Smooth muscle cell (in vitro differentiated cells): ENCODE data around the gene TFCP2. TPM values are rescaled to one million over a fixed set of nuclear protein-coding genes. Genes with fewer than 3 reads are reported as not detected.
A peak's percentile ranks its signal among the peaks of the same experiment; 100 is the strongest.

Experiments
- DNase-seq: peaks from one replicate; lab custom pipeline; 2025; ENCODE audit not compliant: unreplicated experiment; lab: John Stamatoyannopoulos, UW
- H2AFZ ChIP-seq: fragments of 200-600 bp; sonication (generic); 2 replicates; pipeline ENCODE4 v1.6.0; 2016; ENCODE audit warnings: antibody characterized with exemption, low read depth, mild to moderate bottlenecking
- H3F3A ChIP-seq: fragments of 200-600 bp; sonication (generic); 2 replicates; pipeline ENCODE4 v1.6.0; 2017; ENCODE audit warnings: antibody characterized with exemption, low read depth
- H3K27ac ChIP-seq: fragments of 200-600 bp; sonication (generic); 2 replicates; pipeline ENCODE4 v1.5.1; 2016; ENCODE audit warnings: low read depth, mild to moderate bottlenecking
- H3K27me3 ChIP-seq: fragments of 200-600 bp; sonication (generic); 2 replicates; pipeline ENCODE4 v1.6.1; 2016; ENCODE audit warnings: low read depth, mild to moderate bottlenecking
- H3K36me3 ChIP-seq: fragments of 200-600 bp; sonication (generic); 2 replicates; pipeline ENCODE4 v1.5.1; 2016; ENCODE audit warnings: low read depth
- H3K4me1 ChIP-seq: fragments of 200-600 bp; sonication (generic); 2 replicates; pipeline ENCODE4 v1.5.1; 2016; ENCODE audit warnings: low read depth
- H3K4me2 ChIP-seq: fragments of 200-600 bp; sonication (generic); 2 replicates; pipeline ENCODE4 v1.6.0; 2016; ENCODE audit warnings: mild to moderate bottlenecking
- H3K4me3 ChIP-seq: fragments of 200-600 bp; sonication (generic); 2 replicates; pipeline ENCODE4 v1.5.1; 2016; ENCODE audit warnings: mild to moderate bottlenecking
- H3K79me2 ChIP-seq: fragments of 200-600 bp; sonication (generic); 2 replicates; pipeline ENCODE4 v1.6.0; 2016; ENCODE audit warnings: low read depth, mild to moderate bottlenecking
- H3K9ac ChIP-seq: fragments of 200-600 bp; sonication (generic); 2 replicates; pipeline ENCODE4 v1.6.0; 2016; ENCODE audit warnings: low read depth
- H3K9me3 ChIP-seq: fragments of 200-600 bp; sonication (generic); replicated peaks from 2 replicates; pipeline ENCODE4 v1.5.1; 2016; ENCODE audit warnings: low read depth
- H4K20me1 ChIP-seq: fragments of 200-600 bp; sonication (generic); 2 replicates; pipeline ENCODE4 v1.6.0; 2016; ENCODE audit warnings: low read depth
- CTCF ChIP-seq: fragments of 200-600 bp; sonication (generic); IDR thresholded peaks from 2 replicates; pipeline ENCODE4 v1.5.1; 2017; ENCODE audit warnings: borderline replicate concordance, mild to moderate bottlenecking, antibody characterized with exemption; ENCODE audit not compliant: insufficient read depth, poor library complexity, severe bottlenecking
- WGBS: methylation state at CpG from one replicate; pipeline ENCODE4 v1.1.7; 2016; ENCODE audit warnings: low lambda C conversion rate; 5-methylcytosine and 5-hydroxymethylcytosine counted together
- polyA plus RNA-seq: library from polyadenylated mRNA; unstranded; fragments of >200 nt; fragmentation: Nextera tagmentation; extraction: Ambion mirVana; gene quantifications from 2 replicates; pipeline ENCODE4 v1.2.1, GENCODE V29; 2016
- total RNA-seq: library from RNA; depleted of rRNA; stranded (reverse); fragments of >200 nt; gene quantifications from 2 replicates; pipeline ENCODE4 v1.2.3, GENCODE V29; 2014

TFCP2 gene
- total and polyA plus RNA-seq, 2 experiments from 2014 or later, result 12.4 to 16.2 TPM

GRCh38 chr12:51216642-51217041, 43.7 kb upstream of the TFCP2 start:
- Histone ChIP-seq H3K27me3 (no peaks in the 10 kb centered on the region), H3K4me2 (peak overlapping the region; percentile 84), H2AFZ (peak overlapping the region; percentile 94), H3K9ac (peak overlapping the region; percentile 93), H3K9me3 (no peaks in the 10 kb centered on the region), H3F3A (peaks cover 5% of the 10 kb centered on the region), H4K20me1 (no peaks in the 10 kb centered on the region), H3K79me2 (peaks cover 13% of the 10 kb centered on the region), H3K36me3 (no peaks in the 10 kb centered on the region), H3K27ac (no peak overlapping the region), H3K4me3 (peak overlapping the region; percentile 99), H3K4me1 (no peaks in the 10 kb centered on the region)
- DNase-seq, result no peak
- no peak for TF ChIP-seq CTCF
- WGBS, result 37% methylated on average over 7 of the region's 7 CpGs

- H2AFZ ChIP-seq, result no peak overlapping the region
- no peaks in the 10 kb centered on the region for H3K9me3 ChIP-seq
- TF ChIP-seq CTCF, result no peak
- DNase-seq, result no peak
- no peaks in the 10 kb centered on the region for H3K36me3 ChIP-seq
- no peaks in the 10 kb centered on the region for H3K4me1 ChIP-seq
- no peak overlapping the region for H3K9ac ChIP-seq
- H3K4me3 ChIP-seq, result no peak overlapping the region
- H4K20me1 ChIP-seq, result no peaks in the 10 kb centered on the region
- no peak overlapping the region for H3K27ac ChIP-seq
- H3K4me2 ChIP-seq, result no peak overlapping the region
- peaks cover 5% of the 10 kb centered on the region for H3F3A ChIP-seq
- H3K79me2 ChIP-seq, result peaks cover 9% of the 10 kb centered on the region
- no peaks in the 10 kb centered on the region for H3K27me3 ChIP-seq
- 94% methylated on average over 5 of the region's 5 CpGs for WGBS
Measured at GRCh38 chr12:51214895-51215294, 42.0 kb upstream of the TFCP2 start.

GRCh38 chr12:51210690-51211395, 37.9 kb upstream of the TFCP2 start:
- TF ChIP-seq CTCF, result no peak
- Histone ChIP-seq H3K36me3 (no peaks in the 10 kb centered on the region), H3K4me1 (no peaks in the 10 kb centered on the region), H3K79me2 (peaks cover 4% of the 10 kb centered on the region), H3K9ac (no peak overlapping the region), H3K4me3 (no peak overlapping the region), H3K27me3 (no peaks in the 10 kb centered on the region), H3K9me3 (no peaks in the 10 kb centered on the region), H3K27ac (no peak overlapping the region), H3K4me2 (no peak overlapping the region), H4K20me1 (no peaks in the 10 kb centered on the region), H3F3A (no peaks in the 10 kb centered on the region), H2AFZ (no peak overlapping the region)
- 76% methylated on average over 2 of the region's 2 CpGs for WGBS
- DNase-seq, result no peak

- Histone ChIP-seq H3K4me2 (no peak overlapping the region), H3K79me2 (no peaks in the 10 kb centered on the region), H3K27me3 (no peaks in the 10 kb centered on the region), H4K20me1 (no peaks in the 10 kb centered on the region), H2AFZ (no peak overlapping the region), H3K9me3 (no peaks in the 10 kb centered on the region), H3K4me1 (no peaks in the 10 kb centered on the region), H3K4me3 (no peak overlapping the region), H3K36me3 (no peaks in the 10 kb centered on the region), H3K27ac (no peak overlapping the region), H3K9ac (no peak overlapping the region), H3F3A (no peaks in the 10 kb centered on the region)
- DNase-seq, result no peak
- WGBS, result 95% methylated on average over 2 of the region's 2 CpGs
- no peak for TF ChIP-seq CTCF
Measured at GRCh38 chr12:51209259-51209658, 36.3 kb upstream of the TFCP2 start.
